ENCODE measurements around the gene BNIP5. TPM values are rescaled to one million over a fixed set of nuclear protein-coding genes. Genes with fewer than 3 reads are reported as not detected.

The BNIP5 gene
- polyA plus RNA-seq, 3 donors: not detected

DNA sequence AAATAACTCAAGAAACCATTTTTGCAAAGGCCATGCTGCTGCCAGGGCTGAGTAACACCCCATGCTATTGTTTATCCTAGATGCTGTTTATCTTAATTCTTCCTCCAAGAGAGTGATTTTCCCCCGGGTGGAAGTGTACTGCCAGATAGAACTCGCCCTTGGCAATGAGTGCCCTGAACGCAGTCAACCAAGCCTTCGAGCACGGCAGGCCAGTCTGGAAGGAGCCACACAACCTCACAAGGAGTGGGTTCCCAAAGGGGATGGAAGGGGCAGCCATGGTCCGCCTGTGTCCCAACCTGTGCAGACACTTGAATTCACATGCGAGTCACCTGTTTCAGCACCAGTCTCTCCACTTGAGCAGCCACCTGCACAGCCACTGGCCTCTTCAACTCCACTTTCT lies 34.9 kb downstream of the BNIP5 start:
- H3K4me3 Mint-ChIP-seq: no peak overlapping the region
- H3K36me3 Mint-ChIP-seq: peaks cover 37 to 56% of the 10 kb centered on the region in 2 donors
- H3K9me3 ChIP-seq (replicated peaks in 1 of 2; ENCODE audit: control insufficient read depth in 1 of 2, insufficient read depth in 1 of 2, low read length in 2 of 2): no peaks in the 10 kb centered on the region
- no peaks in the 10 kb centered on the region for H4K20me1 ChIP-seq (ENCODE audit: insufficient read depth, low read length)
- no peaks in the 10 kb centered on the region for H3K9me3 Mint-ChIP-seq
- 82% methylated on average over 5 of the region's 7 CpGs for WGBS (ENCODE audit: insufficient coverage)
- TF ChIP-seq, protein P1, sequence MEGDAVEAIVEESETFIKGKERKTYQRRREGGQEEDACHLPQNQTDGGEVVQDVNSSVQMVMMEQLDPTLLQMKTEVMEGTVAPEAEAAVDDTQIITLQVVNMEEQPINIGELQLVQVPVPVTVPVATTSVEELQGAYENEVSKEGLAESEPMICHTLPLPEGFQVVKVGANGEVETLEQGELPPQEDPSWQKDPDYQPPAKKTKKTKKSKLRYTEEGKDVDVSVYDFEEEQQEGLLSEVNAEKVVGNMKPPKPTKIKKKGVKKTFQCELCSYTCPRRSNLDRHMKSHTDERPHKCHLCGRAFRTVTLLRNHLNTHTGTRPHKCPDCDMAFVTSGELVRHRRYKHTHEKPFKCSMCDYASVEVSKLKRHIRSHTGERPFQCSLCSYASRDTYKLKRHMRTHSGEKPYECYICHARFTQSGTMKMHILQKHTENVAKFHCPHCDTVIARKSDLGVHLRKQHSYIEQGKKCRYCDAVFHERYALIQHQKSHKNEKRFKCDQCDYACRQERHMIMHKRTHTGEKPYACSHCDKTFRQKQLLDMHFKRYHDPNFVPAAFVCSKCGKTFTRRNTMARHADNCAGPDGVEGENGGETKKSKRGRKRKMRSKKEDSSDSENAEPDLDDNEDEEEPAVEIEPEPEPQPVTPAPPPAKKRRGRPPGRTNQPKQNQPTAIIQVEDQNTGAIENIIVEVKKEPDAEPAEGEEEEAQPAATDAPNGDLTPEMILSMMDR (IDR thresholded peaks at IDR 0.05): no peak
- intact Hi-C loops (cut with micrococcal nuclease): loop anchor here in 1 of 2 donors (5.0 kb wide), 1 partner anchor 66 kb away; no protein-coding TSS in a partner anchor
- no peak overlapping the region for H3K27ac ChIP-seq (ENCODE audit: low read depth in 1 of 2, low read length in 2 of 2)
- H3K27me3 Mint-ChIP-seq (ENCODE audit: low read depth in 3 of 3): peaks cover 0 to 8% (median 2%) of the 10 kb centered on the region in 3 donors
- no peak for DNase-seq
- H3K4me3 ChIP-seq (replicated peaks in 1 of 3; ENCODE audit: low read depth in 2 of 3, low read length in 3 of 3): no peak overlapping the region
- H3K36me3 ChIP-seq (replicated peaks in 1 of 2; ENCODE audit: control insufficient read depth in 1 of 2, insufficient read depth in 2 of 2, low read length in 2 of 2): peaks cover 11 to 23% of the 10 kb centered on the region in 2 donors
- no peaks in the 10 kb centered on the region for H3K27me3 ChIP-seq (ENCODE audit: control insufficient read depth in 2 of 2, insufficient read depth in 2 of 2, low read length in 2 of 2)
- H3K9ac ChIP-seq (ENCODE audit: insufficient read depth, low read length, poor library complexity, severe bottlenecking): no peak overlapping the region
- H3K79me2 ChIP-seq (ENCODE audit: insufficient read depth, low read length): no peaks in the 10 kb centered on the region
- peaks cover 53% of the 10 kb centered on the region for H3K4me1 Mint-ChIP-seq
- peaks cover 35 to 42% of the 10 kb centered on the region in 2 donors for H3K4me1 ChIP-seq (ENCODE audit: control insufficient read depth in 1 of 2, insufficient read depth in 2 of 2, low read length in 2 of 2)
- peak overlapping the region in 6 of 7 donors; percentile 8 to 88 (median 81) for H3K27ac Mint-ChIP-seq
- H3K4me2 ChIP-seq (replicated peaks; ENCODE audit: extremely low read depth, low read length, poor library complexity, severe bottlenecking): no peak overlapping the region
- no peak overlapping the region for H2AFZ ChIP-seq (ENCODE audit: insufficient read depth, low read depth, low read length, poor library complexity, severe bottlenecking)

DNA sequence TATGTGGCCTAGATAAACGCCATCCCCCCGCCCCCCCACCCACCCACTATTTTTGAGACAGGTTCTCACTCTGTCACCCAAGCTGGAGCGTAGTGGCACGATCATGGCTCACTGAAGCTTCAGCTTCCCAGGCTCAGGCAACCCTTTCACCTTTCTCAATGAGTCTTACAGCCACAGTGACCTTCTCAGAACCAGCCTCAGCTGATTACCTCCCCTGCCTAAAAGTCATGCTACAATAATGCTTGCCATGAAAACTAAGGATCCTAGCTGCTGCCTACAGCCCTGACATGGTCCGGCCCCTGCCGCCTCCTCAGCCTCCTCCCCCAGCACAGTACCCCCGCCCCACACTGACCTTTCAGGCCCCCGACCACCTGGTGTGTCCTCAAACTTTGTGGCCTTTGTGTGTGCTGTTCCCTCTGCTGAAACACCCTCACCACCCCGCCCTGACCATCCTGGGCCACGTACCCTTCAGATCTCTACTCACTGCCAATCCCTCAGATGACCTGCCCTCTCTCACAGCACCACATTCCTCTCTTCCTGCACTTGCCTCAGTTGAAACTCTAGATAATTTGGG lies 35.5 kb downstream of the BNIP5 start:
- H3K36me3 ChIP-seq (replicated peaks in 1 of 2; ENCODE audit: control insufficient read depth in 1 of 2, insufficient read depth in 2 of 2, low read length in 2 of 2): peaks cover 6 to 17% of the 10 kb centered on the region in 2 donors
- peaks cover 41 to 48% of the 10 kb centered on the region in 2 donors for H3K4me1 ChIP-seq (ENCODE audit: control insufficient read depth in 1 of 2, insufficient read depth in 2 of 2, low read length in 2 of 2)
- H2AFZ ChIP-seq (ENCODE audit: insufficient read depth, low read depth, low read length, poor library complexity, severe bottlenecking): no peak overlapping the region
- Mint-ChIP-seq H3K4me1 (peaks cover 57% of the 10 kb centered on the region), H3K4me3 (no peak overlapping the region), H3K36me3 (peaks cover 31 to 50% of the 10 kb centered on the region in 2 donors), H3K27ac (peak overlapping the region in 3 of 7 donors; percentile 19 to 67 (median 61)), H3K9me3 (no peaks in the 10 kb centered on the region), H3K27me3 (ENCODE audit: low read depth in 3 of 3) (peaks cover 0 to 8% (median 2%) of the 10 kb centered on the region in 3 donors)
- intact Hi-C loops (cut with micrococcal nuclease): loop anchor here in 1 of 2 donors (5.0 kb wide), 1 partner anchor 66 kb away; no protein-coding TSS in a partner anchor
- no peaks in the 10 kb centered on the region for H4K20me1 ChIP-seq (ENCODE audit: insufficient read depth, low read length)
- no peak overlapping the region for H3K4me3 ChIP-seq (replicated peaks in 1 of 3; ENCODE audit: low read depth in 2 of 3, low read length in 3 of 3)
- no peak overlapping the region for H3K9ac ChIP-seq (ENCODE audit: insufficient read depth, low read length, poor library complexity, severe bottlenecking)
- 86% methylated on average over 8 of the region's 10 CpGs for WGBS (ENCODE audit: insufficient coverage)
- H3K9me3 ChIP-seq (replicated peaks in 1 of 2; ENCODE audit: control insufficient read depth in 1 of 2, insufficient read depth in 1 of 2, low read length in 2 of 2): no peaks in the 10 kb centered on the region
- H3K79me2 ChIP-seq (ENCODE audit: insufficient read depth, low read length): no peaks in the 10 kb centered on the region
- H3K27ac ChIP-seq (ENCODE audit: low read depth in 1 of 2, low read length in 2 of 2): no peak overlapping the region
- H3K27me3 ChIP-seq (ENCODE audit: control insufficient read depth in 2 of 2, insufficient read depth in 2 of 2, low read length in 2 of 2): no peaks in the 10 kb centered on the region
- TF ChIP-seq, protein P1 (IDR thresholded peaks at IDR 0.05): no peak
- DNase-seq: no peak
- H3K4me2 ChIP-seq (replicated peaks; ENCODE audit: extremely low read depth, low read length, poor library complexity, severe bottlenecking): no peak overlapping the region

Data from CD14-positive monocyte (primary cell).